ENCODE data around the gene SLC39A3.

Gene SLC39A3

GRCh38 chr19:2733930-2734588, 5.8 kb downstream of the SLC39A3 start:
- H3K36me3 ChIP-seq, result peaks cover 66% of the 10 kb centered on the region
- peaks cover 83% of the 10 kb centered on the region for H3K4me1 ChIP-seq
- H3K4me2 ChIP-seq, result peak overlapping the region; percentile 81
- H3K9ac ChIP-seq, result no peak overlapping the region
- H3K27me3 ChIP-seq, result no peaks in the 10 kb centered on the region; the same call in 1 of the 2 replicates
- no peak for TF ChIP-seq Cebpa-rat (IDR thresholded peaks at IDR 0.05)
- H3K4me3 ChIP-seq, result no peak overlapping the region
- peaks cover 9% of the 10 kb centered on the region for H3K9me3 ChIP-seq
- H3K27ac ChIP-seq, result peak overlapping the region; percentile 61
- peaks cover 72% of the 10 kb centered on the region for H4K20me1 ChIP-seq

- peaks cover 9% of the 10 kb centered on the region for H3K9me3 ChIP-seq
- H3K4me1 ChIP-seq, result peaks cover 85% of the 10 kb centered on the region
- H3K9ac ChIP-seq, result no peak overlapping the region
- peaks cover 70% of the 10 kb centered on the region for H4K20me1 ChIP-seq
- H3K4me2 ChIP-seq, result no peak overlapping the region
- peaks cover 66% of the 10 kb centered on the region for H3K36me3 ChIP-seq
- H3K27ac ChIP-seq, result no peak overlapping the region
- no peak overlapping the region for H3K4me3 ChIP-seq
- no peaks in the 10 kb centered on the region; the same call in 1 of the 2 replicates for H3K27me3 ChIP-seq
- TF ChIP-seq Cebpa-rat (IDR thresholded peaks at IDR 0.05), result no peak
Observed at GRCh38 chr19:2732883-2733282, 6.9 kb downstream of the SLC39A3 start.

- peaks cover 60% of the 10 kb centered on the region for H3K36me3 ChIP-seq
- no peak overlapping the region for H3K9ac ChIP-seq
- no peak for TF ChIP-seq Cebpa-rat (IDR thresholded peaks at IDR 0.05)
- H3K9me3 ChIP-seq, result peaks cover 9% of the 10 kb centered on the region
- H3K27me3 ChIP-seq, result no peaks in the 10 kb centered on the region; the same call in 1 of the 2 replicates
- H3K4me1 ChIP-seq, result peaks cover 91% of the 10 kb centered on the region
- H3K4me2 ChIP-seq, result no peak overlapping the region
- H4K20me1 ChIP-seq, result peaks cover 76% of the 10 kb centered on the region
- H3K4me3 ChIP-seq, result no peak overlapping the region
- H3K27ac ChIP-seq, result no peak overlapping the region
Observed at GRCh38 chr19:2732157-2732725, 7.6 kb downstream of the SLC39A3 start.

GRCh38 chr19:2731181-2731995, 8.4 kb downstream of the SLC39A3 start:
- peaks cover 98% of the 10 kb centered on the region for H3K4me1 ChIP-seq
- peaks cover 3% of the 10 kb centered on the region for H3K9me3 ChIP-seq

GRCh38 chr19:2729943-2730818, 9.6 kb downstream of the SLC39A3 start:
- Histone ChIP-seq H3K9ac (no peak overlapping the region), H4K20me1 (peaks cover 64% of the 10 kb centered on the region), H3K4me2 (peak overlapping the region; percentile 47; the same call in 1 of the 2 replicates), H3K36me3 (peaks cover 39% of the 10 kb centered on the region), H3K27me3 (no peaks in the 10 kb centered on the region), H3K4me1 (peaks cover 98% of the 10 kb centered on the region), H3K4me3 (no peak overlapping the region), H3K9me3 (no peaks in the 10 kb centered on the region), H3K27ac (peak overlapping the region; percentile 4; the same call in 1 of the 2 replicates)
- TF ChIP-seq Cebpa-rat (IDR thresholded peaks at IDR 0.05), result no peak

More at GRCh38 chr19:2731181-2731995, 8.4 kb downstream of the SLC39A3 start:
- H3K9ac ChIP-seq, result no peak overlapping the region
- H3K4me2 ChIP-seq, result peak overlapping the region; percentile 47
- no peaks in the 10 kb centered on the region for H3K27me3 ChIP-seq
- no peak overlapping the region for H3K4me3 ChIP-seq
- peaks cover 76% of the 10 kb centered on the region for H4K20me1 ChIP-seq
- peaks cover 51% of the 10 kb centered on the region for H3K36me3 ChIP-seq
- peak overlapping the region; percentile 26; the same call in 1 of the 2 replicates for H3K27ac ChIP-seq
- TF ChIP-seq Cebpa-rat (IDR thresholded peaks at IDR 0.05), result no peak

GRCh38 chr19:2728783-2729387, 10.9 kb downstream of the SLC39A3 start:
- H3K4me1 ChIP-seq, result peaks cover 96% of the 10 kb centered on the region
- H3K9me3 ChIP-seq, result no peaks in the 10 kb centered on the region
- no peak overlapping the region for H3K4me3 ChIP-seq
- no peaks in the 10 kb centered on the region for H3K27me3 ChIP-seq
- H3K36me3 ChIP-seq, result peaks cover 33% of the 10 kb centered on the region
- peak overlapping the region; percentile 97 for H3K4me2 ChIP-seq
- TF ChIP-seq Cebpa-rat (IDR thresholded peaks at IDR 0.05), result no peak
- peaks cover 51% of the 10 kb centered on the region for H4K20me1 ChIP-seq
- 0 out of 2 replicates have a peak overlapping the region, but pooled peaks have one; percentile 15 for H3K9ac ChIP-seq
- 0 out of 2 replicates have a peak overlapping the region, but pooled peaks have one; percentile 35 for H3K27ac ChIP-seq

GRCh38 chr19:2727640-2727944, 12.2 kb downstream of the SLC39A3 start:
- Histone ChIP-seq H3K4me1 (peaks cover 98% of the 10 kb centered on the region), H3K36me3 (peaks cover 20% of the 10 kb centered on the region), H3K4me3 (no peak overlapping the region), H4K20me1 (peaks cover 38% of the 10 kb centered on the region), H3K9ac (no peak overlapping the region), H3K27ac (peak overlapping the region; percentile 54; the same call in 1 of the 2 replicates), H3K9me3 (no peaks in the 10 kb centered on the region), H3K4me2 (peak overlapping the region; percentile 97), H3K27me3 (peaks cover 5% of the 10 kb centered on the region; the same call in 1 of the 2 replicates)
- TF ChIP-seq Cebpa-rat (IDR thresholded peaks at IDR 0.05), result no peak

- peaks cover 15% of the 10 kb centered on the region for H3K36me3 ChIP-seq
- peak overlapping the region; percentile 48; the same call in 1 of the 2 replicates for H3K9ac ChIP-seq
- H3K4me1 ChIP-seq, result peaks cover 98% of the 10 kb centered on the region
- peaks cover 33% of the 10 kb centered on the region for H4K20me1 ChIP-seq
- no peaks in the 10 kb centered on the region for H3K9me3 ChIP-seq
- H3K27ac ChIP-seq, result peak overlapping the region; percentile 54
- peak overlapping the region; percentile 39; the same call in 1 of the 2 replicates for H3K4me3 ChIP-seq
- TF ChIP-seq Cebpa-rat (IDR thresholded peaks at IDR 0.05), result no peak
- H3K27me3 ChIP-seq, result peaks cover 5% of the 10 kb centered on the region; the same call in 1 of the 2 replicates
- peak overlapping the region; percentile 97 for H3K4me2 ChIP-seq
Observed at GRCh38 chr19:2726904-2727639, 12.7 kb downstream of the SLC39A3 start.
